GDM1 (cell line): Measurements from ENCODE around the gene ATP11A.
"Not testable (repeated sequence)": the region's sequence is repeated elsewhere in the genome, so short reads cannot be mapped to it uniquely, and the experiment has no call there.

Experiments used
- DNase-seq: peaks from one replicate; lab custom pipeline; 2025; lab: John Stamatoyannopoulos, UW

Gene ATP11A

DNA sequence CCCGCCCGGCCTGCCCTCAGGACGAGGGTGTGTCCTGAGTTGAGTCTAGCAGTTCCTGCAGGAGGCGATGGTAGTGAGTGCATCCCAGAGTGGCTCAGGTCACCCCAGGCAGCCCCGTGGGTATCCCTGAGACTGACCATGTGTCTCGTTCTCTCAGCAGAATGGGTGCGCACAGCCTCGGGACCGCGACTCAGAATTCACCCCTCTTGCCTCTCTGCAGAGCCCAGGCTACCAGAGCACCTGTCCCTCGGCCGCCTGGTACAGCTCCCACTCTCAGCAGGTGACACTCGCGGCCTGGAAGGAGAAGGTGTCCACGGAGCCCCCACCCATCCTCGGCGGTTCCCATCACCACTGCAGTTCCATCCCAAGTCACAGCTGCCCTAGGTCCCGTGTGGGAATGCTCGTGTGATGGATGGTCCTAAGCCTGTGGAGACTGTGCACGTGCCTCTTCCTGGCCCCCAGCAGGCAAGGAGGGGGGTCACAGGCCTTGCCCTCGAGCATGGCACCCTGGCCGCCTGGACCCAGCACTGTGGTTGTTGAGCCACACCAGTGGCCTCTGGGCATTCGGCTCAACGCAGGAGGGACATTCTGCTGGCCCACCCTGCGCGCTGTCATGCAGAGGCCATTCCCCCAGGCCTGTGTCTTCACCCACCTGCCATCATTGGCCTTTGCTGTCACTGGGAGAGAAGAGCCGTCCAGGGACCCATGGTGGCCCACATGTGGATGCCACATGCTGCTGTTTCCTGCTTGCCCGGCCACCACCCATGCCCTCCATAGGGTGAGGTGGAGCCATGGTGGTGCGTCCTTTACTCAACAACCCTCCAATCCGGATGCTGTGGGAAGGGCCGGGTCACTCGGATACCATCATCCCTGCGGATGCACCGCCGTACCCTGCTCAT lies 192.1 kb downstream of the ATP11A start:
- DNase-seq, result no peak

DNA sequence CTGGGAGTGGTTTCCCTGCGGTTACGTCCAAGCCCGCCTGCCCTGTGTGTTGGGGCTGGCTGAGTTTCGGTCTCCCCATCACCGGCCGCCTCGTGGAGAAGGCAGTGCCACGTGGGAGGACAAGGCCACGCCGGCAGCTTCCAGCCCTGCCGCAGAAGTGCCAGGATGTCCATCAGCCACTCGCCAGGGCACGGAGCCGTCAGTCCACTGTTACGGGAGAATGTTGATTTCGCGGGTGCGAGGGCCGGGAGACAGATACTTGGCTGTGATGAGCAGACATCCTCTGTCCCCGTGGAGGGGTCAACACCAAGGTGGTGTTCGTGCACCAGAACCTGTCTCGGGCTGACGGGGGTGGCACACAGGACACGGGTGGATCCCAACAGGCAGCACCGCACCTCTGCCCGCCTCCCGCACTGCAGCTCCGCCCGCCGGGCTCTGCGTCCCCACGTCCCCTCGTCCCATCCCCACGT lies 192.8 kb downstream of the ATP11A start:
- DNase-seq, result no peak

DNA sequence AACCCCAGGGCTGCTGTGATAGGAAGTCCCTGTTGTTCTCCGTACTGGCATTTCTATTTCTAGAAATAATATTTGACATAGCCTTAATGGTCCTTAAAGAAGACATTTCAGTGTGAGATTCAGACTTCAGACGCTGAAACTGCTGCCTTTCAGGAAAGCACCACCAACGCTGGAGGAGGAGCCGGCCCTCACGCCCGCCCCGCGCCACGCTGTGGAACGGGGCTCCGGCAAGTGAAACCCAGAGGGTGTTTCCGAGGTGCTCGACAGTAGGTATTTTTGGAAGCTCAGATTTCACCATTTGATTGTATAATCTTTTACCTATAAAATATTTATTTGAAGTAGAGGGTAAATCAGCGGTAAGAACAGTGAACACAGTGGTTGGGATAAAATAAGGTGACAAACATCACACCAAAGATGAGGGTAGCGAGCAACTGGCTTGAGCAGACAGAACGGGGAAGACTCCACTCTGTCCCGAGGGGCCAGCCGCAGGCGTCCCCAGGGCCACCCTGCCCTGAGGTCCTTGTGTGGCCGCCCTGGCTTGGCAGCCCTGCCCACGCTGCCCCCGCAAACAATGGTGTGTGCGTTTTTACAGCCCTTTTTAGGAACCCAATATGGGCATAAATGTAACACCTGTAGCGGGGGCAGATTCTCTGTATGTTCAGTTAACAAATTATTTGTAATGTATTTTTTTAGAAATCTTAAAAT lies 193.6 kb downstream of the ATP11A start:
- DNase-seq, result no peak

DNA sequence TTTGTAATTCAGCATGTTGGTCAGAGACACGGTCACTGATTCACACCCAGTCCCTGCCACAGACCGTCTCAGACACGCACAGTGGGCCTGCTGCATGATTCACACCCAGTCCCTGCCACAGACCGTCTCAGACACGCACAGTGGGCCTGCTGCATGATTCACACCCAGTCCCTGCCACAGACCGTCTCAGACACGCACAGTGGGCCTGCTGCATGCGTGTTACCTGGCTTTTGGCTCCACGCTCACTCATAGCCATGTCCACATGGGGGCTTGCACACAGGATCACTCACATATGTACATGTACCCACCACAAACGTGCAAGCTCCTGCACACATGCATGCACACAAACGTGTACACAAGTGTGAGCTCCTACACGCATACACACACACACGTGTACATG lies 194.9 kb downstream of the ATP11A start:
- DNase-seq, result not testable (repeated sequence)

DNA sequence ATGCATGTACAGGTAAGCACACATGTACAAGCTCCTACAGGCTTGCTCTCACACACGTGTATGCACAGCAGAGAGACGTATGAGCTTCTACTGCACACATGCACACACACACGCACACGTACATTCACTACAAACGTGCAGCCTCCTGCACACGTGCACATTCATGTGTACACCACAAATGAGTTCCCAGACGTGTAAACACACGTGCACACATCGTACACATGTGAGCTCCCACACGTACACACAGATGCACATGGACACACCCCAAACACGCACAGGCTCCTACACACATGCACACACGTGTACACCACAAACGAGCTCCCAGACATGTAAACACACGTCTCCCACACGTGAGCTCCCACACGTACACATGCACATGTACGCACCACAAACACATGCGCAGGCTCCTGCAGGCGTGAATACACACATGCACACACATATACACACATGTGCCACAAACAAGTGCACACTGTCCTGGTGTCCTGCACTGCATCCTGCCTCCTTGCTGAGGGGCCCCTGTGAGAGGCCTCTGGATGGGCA lies 195.5 kb downstream of the ATP11A start:
- DNase-seq, result no peak

DNA sequence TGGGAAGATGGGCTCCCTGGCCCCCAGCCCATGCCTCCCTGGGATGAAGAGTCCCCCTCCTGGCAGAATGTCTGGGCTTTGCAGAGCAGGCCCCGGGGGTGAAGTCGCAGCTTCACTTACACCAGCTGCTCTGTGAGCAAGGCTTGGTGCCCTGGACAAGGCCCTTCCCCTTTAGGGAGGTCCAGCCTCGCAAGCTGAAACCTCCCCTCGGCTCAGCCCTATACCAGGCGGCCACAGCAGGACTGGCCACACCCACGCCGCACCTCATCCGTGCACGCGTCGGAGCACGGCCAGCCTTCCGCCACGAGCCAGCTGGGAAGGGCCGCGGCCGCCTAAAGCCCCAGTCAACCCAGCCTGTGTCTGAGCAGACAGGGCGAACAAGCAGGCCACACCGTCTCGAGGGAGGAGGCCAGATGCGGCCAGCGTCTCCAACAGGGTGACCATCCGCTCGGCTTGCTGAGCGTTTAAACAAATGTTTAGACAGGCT lies 196.0 kb downstream of the ATP11A start:
- DNase-seq, result no peak

DNA sequence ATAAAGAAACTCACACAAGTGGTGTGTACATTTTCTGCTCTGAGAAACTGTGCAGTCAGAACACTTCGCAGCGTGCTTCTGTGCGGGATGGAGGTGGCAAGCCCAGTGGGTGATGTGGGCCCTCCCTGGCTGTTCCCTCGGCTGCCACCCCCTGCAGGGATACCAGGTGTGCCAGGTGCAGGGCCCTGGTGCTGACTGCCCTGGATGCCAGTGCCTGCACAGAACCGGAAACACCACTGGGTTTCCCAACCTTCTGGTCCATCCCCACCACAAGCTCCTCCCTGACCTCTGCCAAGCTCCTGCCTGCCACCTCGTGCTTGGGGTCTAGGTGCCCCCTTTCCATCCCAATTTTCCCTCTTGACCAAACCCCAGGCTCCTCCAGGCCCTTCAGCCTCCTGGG lies 197.3 kb downstream of the ATP11A start:
- no peak for DNase-seq

DNA sequence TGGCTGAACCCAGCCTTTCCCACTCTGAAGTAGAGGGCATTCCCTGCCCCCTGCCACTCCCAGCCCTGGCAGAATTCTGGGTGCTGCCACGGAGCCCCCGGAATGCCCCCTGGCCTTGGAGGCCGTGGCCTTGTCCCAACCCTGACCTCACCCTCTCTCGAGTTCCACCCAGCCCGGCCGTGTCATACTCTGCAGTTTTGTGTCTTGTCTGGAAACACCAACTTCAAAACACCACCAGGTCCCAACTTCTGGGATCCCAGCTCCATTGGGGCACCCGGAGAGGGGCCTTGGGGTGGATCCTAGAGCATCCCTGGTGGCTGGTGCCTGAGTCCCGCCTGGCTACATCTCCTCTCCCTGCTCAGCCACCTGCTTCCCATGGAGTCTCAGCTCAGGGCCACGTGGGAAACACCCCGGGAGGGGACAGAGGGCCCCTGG lies 197.7 kb downstream of the ATP11A start:
- DNase-seq, result no peak

DNA sequence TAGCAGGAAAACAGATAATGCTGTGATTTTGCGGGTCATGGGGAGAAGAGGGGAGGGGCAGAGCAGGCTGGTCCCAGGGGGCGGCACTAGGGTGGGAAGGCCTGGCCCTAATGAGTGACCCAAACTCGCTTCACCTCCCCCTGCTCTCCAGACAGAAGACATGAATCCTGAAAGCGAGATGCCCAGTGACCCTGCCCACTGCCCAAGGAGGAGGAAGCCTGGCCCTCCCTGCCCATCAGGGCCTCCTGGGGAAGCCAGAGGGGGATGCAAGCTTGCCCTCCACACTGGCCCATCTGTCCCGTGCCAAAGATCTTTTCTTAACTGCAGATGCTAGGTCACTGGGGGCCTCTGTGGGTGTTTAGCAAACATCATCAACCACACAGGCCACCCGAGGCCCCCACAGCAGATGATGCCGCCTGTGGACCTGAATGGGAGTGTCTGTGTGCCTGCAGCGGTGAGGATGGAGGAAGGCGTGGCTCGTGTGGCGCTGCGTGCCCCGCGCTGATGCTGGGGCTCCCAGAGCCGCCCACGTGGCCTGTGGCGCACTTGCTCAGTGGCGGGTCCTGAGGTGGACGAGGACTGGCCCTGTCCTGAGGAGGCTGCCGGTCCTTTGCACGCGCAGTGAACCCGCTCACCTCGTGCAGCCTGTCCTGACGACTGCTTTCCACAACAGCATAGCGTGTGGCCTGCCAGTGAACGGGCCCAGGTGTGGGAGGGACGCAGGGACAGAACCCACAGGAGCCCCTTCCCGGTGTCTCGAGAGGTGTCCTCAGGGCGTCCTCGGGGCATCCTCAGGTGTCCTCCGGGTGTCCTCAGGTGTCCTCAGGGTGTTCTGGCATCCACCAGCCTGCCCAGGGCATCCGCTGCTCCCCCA lies 198.6 kb downstream of the ATP11A start:
- no peak for DNase-seq

DNA sequence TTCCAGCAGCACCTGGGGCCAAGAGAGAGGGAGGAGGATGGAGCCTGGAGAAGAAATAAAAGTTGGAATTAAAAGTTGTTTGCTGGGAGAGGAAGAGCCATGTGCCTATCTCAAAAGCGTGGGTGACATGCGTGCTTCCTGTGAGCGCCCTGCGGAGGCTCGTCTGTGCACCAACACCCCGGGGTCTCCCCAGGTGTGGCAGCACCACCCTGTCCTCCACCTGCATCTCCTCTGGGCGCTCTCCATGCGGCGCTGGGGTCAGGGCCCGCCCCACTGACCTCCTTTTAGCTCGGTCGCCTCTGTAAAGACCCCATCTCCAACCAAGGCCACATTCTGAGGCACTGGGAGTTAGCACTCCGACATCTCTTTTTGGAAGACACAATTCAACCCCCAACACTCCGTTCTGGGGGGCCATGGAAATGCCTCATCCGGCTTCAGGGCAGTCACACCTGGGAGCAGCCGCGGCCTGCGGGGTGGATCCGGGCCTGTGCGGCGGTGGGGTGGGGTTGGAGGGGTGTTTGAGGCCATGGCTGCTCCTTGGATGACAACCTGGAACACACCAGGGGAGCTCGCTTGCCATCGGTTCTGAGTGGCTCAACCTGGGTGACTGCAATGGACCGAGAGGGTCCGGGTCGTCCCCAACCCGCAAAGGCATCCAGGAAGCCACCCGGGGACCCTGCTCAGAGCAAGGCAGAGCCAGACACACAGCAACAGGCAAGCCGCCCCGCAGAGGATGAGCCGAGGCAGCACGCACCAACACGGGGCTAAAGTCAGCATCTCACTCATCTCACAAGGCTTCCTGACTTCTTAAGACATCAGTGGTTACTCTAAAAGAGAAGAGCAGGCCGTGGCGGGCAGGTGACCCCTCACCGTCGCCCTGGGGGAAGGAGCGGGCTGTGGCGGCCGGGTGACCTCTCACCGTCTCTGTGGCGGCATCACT lies 199.8 kb downstream of the ATP11A start:
- DNase-seq, result no peak

DNA sequence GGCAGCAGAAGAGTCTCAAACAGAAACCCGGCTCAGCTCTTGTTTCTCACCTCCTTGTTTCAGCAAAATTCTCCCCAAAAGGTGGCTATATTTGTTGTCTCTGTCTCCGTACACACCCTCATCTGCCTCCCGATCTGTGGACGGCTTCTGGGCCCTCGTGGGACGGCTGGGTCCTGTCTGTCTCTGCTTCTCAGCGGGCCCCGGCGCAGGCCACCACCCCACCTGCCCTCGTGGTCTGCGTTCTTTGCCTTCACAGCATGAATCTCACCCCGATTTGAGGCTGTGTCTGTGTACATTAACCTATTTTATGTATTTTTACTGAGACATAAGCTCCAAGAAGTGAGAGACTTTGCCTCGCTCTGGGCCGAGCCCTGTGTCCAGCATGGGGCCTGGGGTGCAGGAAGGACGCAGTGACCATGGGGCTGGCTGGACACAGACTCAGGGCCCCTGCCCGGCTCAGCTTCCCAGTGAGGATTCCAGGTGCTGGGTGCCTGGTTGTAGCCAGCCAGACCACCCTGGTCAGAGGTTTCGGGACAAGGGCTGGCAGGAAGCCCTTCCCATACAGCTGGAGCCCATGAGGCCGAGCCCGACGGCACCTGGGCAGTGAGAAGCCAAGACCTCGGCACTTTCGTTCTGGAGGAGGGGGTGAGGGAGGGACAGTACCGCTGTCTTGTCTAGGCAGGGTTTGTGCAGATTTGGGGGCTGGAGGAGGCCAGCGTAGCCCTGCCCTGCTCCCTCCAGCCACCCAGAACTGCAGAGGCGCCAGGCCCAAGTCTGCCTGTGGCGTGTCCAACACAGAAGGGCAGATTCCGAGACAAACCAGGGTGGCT lies 200.7 kb downstream of the ATP11A start:
- no peak for DNase-seq

DNA sequence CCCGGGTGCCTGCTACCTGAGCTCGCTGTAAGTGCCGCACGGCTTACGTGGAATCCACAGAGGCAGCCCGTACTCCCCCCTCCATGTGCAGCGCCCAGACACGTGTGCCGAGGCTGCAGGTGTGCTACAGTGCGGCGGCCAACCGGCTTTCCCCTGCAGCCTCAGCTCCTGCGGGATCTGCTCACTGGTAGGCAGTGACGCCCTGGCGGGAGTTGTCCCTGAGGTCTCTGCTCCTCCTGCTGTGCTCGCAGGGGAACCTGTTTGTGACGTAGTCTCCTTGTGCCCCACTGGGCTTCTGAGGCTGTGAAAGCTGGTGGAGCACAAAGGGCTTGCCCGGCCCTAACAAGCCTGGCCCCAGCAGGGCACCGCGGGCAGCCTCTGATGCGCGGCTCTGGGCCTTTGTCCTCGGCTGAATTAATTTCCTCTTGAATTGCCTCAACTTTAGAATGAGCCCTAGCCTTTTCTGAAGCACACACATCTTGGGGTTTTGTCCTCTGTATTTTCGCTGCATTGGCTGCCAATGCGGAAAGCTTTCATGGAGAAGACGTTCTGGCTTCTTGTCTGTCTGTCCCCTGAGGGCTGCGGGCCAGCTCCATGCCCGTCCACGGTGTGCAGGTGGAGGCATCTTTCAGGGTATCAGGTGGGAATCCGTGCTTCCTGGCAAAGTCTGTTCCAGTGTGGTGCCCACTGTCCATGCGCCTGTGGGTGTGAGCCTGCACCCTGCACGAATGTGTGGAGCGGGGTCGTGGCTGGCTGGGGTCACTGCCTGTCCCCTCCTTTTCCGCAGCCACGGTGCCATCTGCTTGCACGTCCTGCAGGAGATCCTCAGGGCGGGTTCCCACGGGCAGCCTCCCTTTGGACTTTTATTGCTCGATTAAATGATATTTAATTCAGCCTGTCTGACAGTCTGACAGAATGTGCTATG lies 201.9 kb downstream of the ATP11A start:
- DNase-seq, result no peak

DNA sequence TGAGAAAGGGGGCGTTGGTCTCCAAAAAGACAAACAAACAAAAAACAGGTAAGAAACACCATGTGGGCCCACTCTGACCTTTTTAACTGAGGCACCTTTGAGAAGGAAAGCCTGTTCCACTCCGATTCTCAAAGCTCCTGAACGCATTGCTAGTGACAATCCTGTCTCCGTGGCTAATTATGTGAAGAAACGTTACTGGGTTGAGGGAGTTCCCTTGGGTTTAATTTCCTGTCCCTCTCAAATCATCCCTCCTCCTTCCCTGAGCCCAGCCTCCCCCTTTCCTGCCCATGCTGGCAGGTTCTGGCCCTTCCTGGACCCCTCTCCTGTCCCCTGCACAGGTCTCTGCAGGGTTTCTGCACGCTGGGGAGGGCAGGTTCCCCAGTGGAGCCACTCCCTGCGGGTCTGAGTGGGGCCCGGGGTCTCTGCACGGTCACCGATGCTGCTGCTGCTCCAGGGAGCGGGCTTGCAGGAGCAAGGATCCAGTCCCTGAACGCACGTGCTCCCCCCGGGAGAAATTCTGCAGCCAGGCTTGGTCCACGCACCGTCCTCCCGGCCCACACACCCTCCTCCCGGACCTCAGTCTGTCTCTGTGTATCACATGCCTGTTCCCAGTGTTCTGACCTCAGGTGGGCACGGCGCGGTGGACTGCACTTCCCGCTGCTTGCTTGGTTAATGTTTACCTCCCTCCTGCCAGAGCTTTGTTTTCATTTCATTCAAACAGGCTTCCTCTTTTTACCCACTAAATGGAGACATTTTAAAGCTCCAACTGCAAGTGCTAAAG lies 202.8 kb downstream of the ATP11A start:
- DNase-seq, result peak; percentile 34

DNA sequence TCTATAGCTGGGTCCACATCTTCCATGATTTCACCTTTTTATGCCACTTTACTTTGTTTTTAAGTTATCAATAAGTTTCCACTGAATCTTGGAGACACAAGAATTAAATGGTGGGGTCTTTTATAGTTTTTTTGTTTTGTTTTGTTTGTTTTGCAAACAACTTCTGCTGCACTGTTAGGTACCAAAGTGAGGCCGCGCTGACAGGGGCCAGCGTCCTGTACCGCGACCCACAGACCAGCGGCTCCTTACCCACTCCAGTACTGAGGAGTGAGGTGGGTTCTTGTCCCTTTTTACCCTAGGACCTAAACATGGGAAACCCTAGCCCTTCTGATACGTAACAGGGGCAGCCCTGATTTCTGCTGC lies 203.3 kb downstream of the ATP11A start:
- no peak for DNase-seq

DNA sequence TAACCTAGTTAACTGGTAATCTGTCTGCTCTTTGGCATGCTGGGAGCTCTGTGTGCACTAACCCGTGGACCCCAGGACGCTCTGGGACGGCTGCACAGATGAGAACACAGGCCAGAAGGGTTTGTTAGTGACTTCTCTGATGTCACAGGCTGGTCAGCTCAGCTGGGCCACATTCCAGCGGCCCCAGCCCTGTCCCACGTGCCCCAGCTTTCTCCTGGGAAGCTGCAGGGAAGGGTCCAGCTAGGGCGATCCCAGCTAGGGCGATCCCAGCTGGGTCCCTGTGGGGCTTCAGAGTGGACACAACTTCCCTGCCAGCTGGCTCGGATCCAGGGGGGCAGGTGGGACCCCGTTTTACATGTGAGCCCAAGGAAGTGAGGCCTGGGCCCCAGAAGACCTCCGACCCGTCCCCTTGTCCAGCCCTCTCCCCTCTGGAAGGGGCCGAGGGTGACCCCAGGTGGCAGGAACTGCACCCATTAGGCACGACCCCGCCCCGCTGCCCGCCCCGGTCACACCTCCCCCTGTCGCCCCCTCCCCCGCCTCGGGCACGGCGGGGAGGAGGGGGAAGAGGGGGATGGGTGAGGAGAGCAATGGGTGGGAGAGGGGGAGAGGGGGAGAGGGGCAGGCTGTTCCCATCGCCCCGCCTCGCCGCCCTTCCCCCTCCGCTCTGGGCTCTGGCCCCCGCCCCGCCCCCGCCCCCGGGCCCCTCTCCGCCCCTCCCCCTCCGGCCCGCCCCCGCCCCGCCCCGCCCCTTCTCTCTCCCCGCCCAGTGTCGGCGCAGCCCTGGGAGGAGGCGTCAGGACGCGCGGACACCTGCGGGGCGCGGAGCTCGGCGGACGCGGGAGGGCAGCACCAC lies 204.0 kb downstream of the ATP11A start:
- no peak for DNase-seq

DNA sequence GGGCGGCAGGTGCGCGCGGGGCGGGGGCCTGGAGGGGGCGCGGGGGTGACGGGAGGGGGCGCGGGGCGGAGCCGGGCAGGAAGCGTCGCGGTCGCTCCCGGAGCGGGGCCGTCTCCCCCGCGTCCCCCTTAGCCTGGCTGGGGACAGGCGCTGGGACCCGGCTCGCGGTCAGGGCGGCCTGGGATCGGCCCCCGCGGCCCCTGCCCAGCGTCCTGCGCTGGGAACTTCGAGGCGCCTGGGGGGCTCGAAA lies 204.5 kb downstream of the ATP11A start:
- no peak for DNase-seq
